Lung (tissue), 12 donors: ENCODE data around the gene BRF1. TPM values are rescaled to one million over a fixed set of nuclear protein-coding genes. Genes with fewer than 3 reads are reported as not detected.

Experiments used
- ATAC-seq: fragments of 200-7000 bp; cut with Tn5 transposase; one replicate; pipeline ENCODE4 v1.9.1; 2020; ENCODE audit warnings: moderate number of reproducible peaks; ENCODE audit not compliant: insufficient read depth, low FRiP score
- DNase-seq, 3 donors: peaks; one replicate each; pipeline ENCODE4 v3.0.0-alpha.2; 2013 to 2017
- H3K27ac ChIP-seq, 2 donors: one replicate each; pipeline ENCODE4 v1.5.1; 2013; ENCODE audit warnings: mild to moderate bottlenecking in 2 of 2, moderate library complexity in 2 of 2, control low read depth in 1 of 2, inconsistent platforms in 1 of 2, low read depth in 1 of 2, low read length in 1 of 2
- H3K27me3 ChIP-seq, 3 donors: one replicate each; pipeline ENCODE4 v1.5.1; 2013; ENCODE audit warnings: low read length in 2 of 3; ENCODE audit not compliant: control insufficient read depth in 3 of 3, insufficient read depth in 3 of 3
- H3K36me3 ChIP-seq, 4 donors: one replicate each; pipeline ENCODE4 v1.5.1; 2013; ENCODE audit warnings: low read length in 4 of 4, mild to moderate bottlenecking in 1 of 4, moderate library complexity in 1 of 4; ENCODE audit not compliant: control insufficient read depth in 4 of 4, insufficient read depth in 4 of 4
- H3K4me1 ChIP-seq, 5 donors: one replicate each; pipeline ENCODE4 v1.5.1; 2013; ENCODE audit warnings: low read length in 5 of 5, mild to moderate bottlenecking in 2 of 5, moderate library complexity in 1 of 5; ENCODE audit not compliant: control insufficient read depth in 5 of 5, insufficient read depth in 5 of 5
- H3K4me3 ChIP-seq: one replicate; pipeline ENCODE4 v1.5.1; 2013; ENCODE audit warnings: mild to moderate bottlenecking, control low read depth, moderate library complexity
- H3K9ac ChIP-seq, 2 donors: one replicate each; pipeline ENCODE4 v1.5.1; 2013; ENCODE audit warnings: low read length in 2 of 2, control low read depth in 1 of 2; ENCODE audit not compliant: insufficient read depth in 1 of 2
- H3K9me3 ChIP-seq, 4 donors: one replicate each; pipeline ENCODE4 v1.5.1; 2013; ENCODE audit warnings: low read length in 3 of 4, mild to moderate bottlenecking in 1 of 4, moderate library complexity in 1 of 4; ENCODE audit not compliant: control insufficient read depth in 4 of 4, insufficient read depth in 3 of 4
- CTCF ChIP-seq: IDR thresholded peaks from 2 replicates; pipeline ENCODE4 v1.5.1; 2012; ENCODE audit warnings: mild to moderate bottlenecking; ENCODE audit errors: control extremely low read depth, extremely low read depth
- WGBS, 2 donors: extraction: QIAGEN DNeasy Blood & Tissue Kit; methylation state at CpG; one replicate each; pipeline ENCODE4 v1.1.7; 2013; 5-methylcytosine and 5-hydroxymethylcytosine counted together
- polyA plus RNA-seq, 2 donors: library from polyadenylated mRNA; stranded (reverse); fragments of 200-250 nt; gene quantifications; one replicate each; pipeline ENCODE4 v1.2.1, GENCODE V29; 2013
- total RNA-seq, 2 donors: library from RNA; depleted of rRNA in 1 of 2; stranded (reverse); fragments of >200 nt in 1 of 2; gene quantifications; one replicate each; pipeline ENCODE4 v1.2.1, GENCODE V29; 2014 to 2021
- donor health status: control.
- donor health status: control.
- donor health status: Bipolar disorder and iron deficiency.
- donor health status: healthy.
- donor health status: DM: yes; HTN: yes; CAD: no.

The BRF1 gene
- total and polyA plus RNA-seq, 4 donors: 14.2 to 55.3 (median 37.2) TPM

GRCh38 chr14:105240811-105241576 is 59.8 kb downstream of the BRF1 start:
- Histone ChIP-seq H3K27me3 (no peaks in the 10 kb centered on the region), H3K9ac (no peak overlapping the region), H3K36me3 (peaks cover 0 to 12% (median 1%) of the 10 kb centered on the region in 4 donors), H3K4me3 (no peak overlapping the region), H3K4me1 (no peaks in the 10 kb centered on the region), H3K9me3 (no peaks in the 10 kb centered on the region), H3K27ac (no peak overlapping the region)
- no peak for DNase-seq
- WGBS, 2 donors: 95 to 97% methylated on average over 27 of the region's 31 CpGs
- no peak for ATAC-seq
- no peak for TF ChIP-seq CTCF

GRCh38 chr14:105229099-105229655 is 71.6 kb downstream of the BRF1 start:
- no peak overlapping the region for H3K27ac ChIP-seq
- no peak overlapping the region for H3K9ac ChIP-seq
- no peak for DNase-seq
- H3K4me1 ChIP-seq: peaks cover 0 to 10% (median 0%) of the 10 kb centered on the region in 5 donors
- H3K4me3 ChIP-seq: no peak overlapping the region
- H3K36me3 ChIP-seq: peaks cover 0 to 16% (median 11%) of the 10 kb centered on the region in 4 donors
- no peaks in the 10 kb centered on the region for H3K27me3 ChIP-seq
- no peak for TF ChIP-seq CTCF
- no peaks in the 10 kb centered on the region for H3K9me3 ChIP-seq
- WGBS, 2 donors: 91 to 93% methylated on average over 18 of the region's 18 CpGs
- no peak for ATAC-seq

GRCh38 chr14:105228562-105228961 is 72.2 kb downstream of the BRF1 start:
- H3K4me1 ChIP-seq: peaks cover 0 to 10% (median 0%) of the 10 kb centered on the region in 5 donors
- H3K27me3 ChIP-seq: no peaks in the 10 kb centered on the region
- ATAC-seq (no peak), DNase-seq (peak; percentile 82 to 88 (median 86))
- H3K27ac ChIP-seq: no peak overlapping the region
- H3K9ac ChIP-seq: no peak overlapping the region
- no peak for TF ChIP-seq CTCF
- no peaks in the 10 kb centered on the region for H3K9me3 ChIP-seq
- peaks cover 3 to 17% (median 11%) of the 10 kb centered on the region in 4 donors for H3K36me3 ChIP-seq
- WGBS, 2 donors: 81 to 89% methylated on average over 16 to 17 of the region's 17 CpGs
- H3K4me3 ChIP-seq: no peak overlapping the region
